ENCODE results near the gene MLLT1. TPM values are rescaled to one million over a fixed set of nuclear protein-coding genes. Genes with fewer than 3 reads are reported as not detected.
A peak's percentile ranks its signal among the peaks of the same experiment; 100 is the strongest.

Gene MLLT1
- total and polyA plus RNA-seq, 4 donors: 2.1 to 15.6 (median 7.3) TPM

DNA sequence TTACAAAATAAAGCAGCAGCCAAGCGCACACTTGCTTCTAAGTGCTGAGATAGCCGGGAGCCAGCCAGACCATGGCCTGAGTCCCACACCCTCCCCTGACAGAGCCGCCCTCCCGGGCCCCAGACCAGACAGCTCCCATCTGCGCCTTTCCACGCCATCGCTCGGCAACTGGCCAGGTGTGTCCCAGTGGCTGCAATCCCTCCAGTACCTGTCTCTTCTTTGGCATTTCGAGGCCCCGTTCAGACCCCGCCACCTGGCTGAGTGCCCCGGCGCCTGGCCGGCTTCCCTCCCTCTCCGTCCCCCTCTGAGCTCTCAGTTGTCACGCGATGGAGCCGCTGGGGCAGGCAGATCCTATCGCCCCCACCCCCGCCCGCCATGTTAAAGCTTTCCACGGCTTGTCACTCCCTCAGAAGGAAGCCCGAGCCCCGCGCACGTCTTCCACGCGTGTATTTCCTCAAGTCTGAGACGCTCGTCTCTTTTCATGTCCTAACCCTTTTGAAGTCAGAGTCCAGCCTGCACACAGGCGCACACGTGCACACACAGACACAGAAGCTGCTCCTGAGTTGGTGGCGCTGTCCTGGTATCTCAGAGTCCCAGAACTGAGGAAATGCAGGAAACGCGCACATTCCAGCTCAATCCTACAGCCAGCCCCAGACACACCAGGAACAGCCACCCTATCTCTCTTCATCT is 7.9 kb downstream of the MLLT1 start:
- peaks cover 59 to 94% (median 84%) of the 10 kb centered on the region in 4 donors for H3K4me1 ChIP-seq (ENCODE audit: control insufficient read depth in 4 of 4, insufficient read depth in 4 of 4, low read length in 3 of 4)
- TF ChIP-seq TAF1 (conservative IDR thresholded peaks at IDR 0.05) (no peak), FOXA1 (IDR thresholded peaks at IDR 0.05) (no peak), JUND (IDR thresholded peaks at IDR 0.05) (no peak), HNF4A (conservative IDR thresholded peaks at IDR 0.05) (peak; percentile 66 to 69), RXRA (IDR thresholded peaks at IDR 0.05) (peak; percentile 42 to 45), RAD21 (IDR thresholded peaks at IDR 0.05) (no peak), YY1 (IDR thresholded peaks at IDR 0.05) (peak; percentile 31), GABPA (IDR thresholded peaks at IDR 0.05 in 1 of 2, conservative IDR thresholded peaks at IDR 0.05 in 1 of 2) (peak in 1 of 2 donors; percentile 29), HNF4G (IDR thresholded peaks at IDR 0.05) (peak; percentile 34), NR2F2 (IDR thresholded peaks at IDR 0.05) (no peak), SP1 (IDR thresholded peaks at IDR 0.05) (peak; percentile 45), FOXA2 (IDR thresholded peaks at IDR 0.05) (no peak), EGR1 (IDR thresholded peaks at IDR 0.05; ENCODE audit: low read depth in 2 of 2) (peak in 1 of 2 donors; percentile 44)
- TF ChIP-seq, protein P1, sequence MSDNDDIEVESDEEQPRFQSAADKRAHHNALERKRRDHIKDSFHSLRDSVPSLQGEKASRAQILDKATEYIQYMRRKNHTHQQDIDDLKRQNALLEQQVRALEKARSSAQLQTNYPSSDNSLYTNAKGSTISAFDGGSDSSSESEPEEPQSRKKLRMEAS (IDR thresholded peaks at IDR 0.05): peak; percentile 71
- TF ChIP-seq, protein P2, sequence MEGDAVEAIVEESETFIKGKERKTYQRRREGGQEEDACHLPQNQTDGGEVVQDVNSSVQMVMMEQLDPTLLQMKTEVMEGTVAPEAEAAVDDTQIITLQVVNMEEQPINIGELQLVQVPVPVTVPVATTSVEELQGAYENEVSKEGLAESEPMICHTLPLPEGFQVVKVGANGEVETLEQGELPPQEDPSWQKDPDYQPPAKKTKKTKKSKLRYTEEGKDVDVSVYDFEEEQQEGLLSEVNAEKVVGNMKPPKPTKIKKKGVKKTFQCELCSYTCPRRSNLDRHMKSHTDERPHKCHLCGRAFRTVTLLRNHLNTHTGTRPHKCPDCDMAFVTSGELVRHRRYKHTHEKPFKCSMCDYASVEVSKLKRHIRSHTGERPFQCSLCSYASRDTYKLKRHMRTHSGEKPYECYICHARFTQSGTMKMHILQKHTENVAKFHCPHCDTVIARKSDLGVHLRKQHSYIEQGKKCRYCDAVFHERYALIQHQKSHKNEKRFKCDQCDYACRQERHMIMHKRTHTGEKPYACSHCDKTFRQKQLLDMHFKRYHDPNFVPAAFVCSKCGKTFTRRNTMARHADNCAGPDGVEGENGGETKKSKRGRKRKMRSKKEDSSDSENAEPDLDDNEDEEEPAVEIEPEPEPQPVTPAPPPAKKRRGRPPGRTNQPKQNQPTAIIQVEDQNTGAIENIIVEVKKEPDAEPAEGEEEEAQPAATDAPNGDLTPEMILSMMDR (IDR thresholded peaks at IDR 0.05; ENCODE audit: low read depth, low read length, missing input control): no peak
- TF ChIP-seq, protein P3, sequence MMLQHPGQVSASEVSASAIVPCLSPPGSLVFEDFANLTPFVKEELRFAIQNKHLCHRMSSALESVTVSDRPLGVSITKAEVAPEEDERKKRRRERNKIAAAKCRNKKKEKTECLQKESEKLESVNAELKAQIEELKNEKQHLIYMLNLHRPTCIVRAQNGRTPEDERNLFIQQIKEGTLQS (IDR thresholded peaks at IDR 0.05): no peak
- TF ChIP-seq, protein P4, sequence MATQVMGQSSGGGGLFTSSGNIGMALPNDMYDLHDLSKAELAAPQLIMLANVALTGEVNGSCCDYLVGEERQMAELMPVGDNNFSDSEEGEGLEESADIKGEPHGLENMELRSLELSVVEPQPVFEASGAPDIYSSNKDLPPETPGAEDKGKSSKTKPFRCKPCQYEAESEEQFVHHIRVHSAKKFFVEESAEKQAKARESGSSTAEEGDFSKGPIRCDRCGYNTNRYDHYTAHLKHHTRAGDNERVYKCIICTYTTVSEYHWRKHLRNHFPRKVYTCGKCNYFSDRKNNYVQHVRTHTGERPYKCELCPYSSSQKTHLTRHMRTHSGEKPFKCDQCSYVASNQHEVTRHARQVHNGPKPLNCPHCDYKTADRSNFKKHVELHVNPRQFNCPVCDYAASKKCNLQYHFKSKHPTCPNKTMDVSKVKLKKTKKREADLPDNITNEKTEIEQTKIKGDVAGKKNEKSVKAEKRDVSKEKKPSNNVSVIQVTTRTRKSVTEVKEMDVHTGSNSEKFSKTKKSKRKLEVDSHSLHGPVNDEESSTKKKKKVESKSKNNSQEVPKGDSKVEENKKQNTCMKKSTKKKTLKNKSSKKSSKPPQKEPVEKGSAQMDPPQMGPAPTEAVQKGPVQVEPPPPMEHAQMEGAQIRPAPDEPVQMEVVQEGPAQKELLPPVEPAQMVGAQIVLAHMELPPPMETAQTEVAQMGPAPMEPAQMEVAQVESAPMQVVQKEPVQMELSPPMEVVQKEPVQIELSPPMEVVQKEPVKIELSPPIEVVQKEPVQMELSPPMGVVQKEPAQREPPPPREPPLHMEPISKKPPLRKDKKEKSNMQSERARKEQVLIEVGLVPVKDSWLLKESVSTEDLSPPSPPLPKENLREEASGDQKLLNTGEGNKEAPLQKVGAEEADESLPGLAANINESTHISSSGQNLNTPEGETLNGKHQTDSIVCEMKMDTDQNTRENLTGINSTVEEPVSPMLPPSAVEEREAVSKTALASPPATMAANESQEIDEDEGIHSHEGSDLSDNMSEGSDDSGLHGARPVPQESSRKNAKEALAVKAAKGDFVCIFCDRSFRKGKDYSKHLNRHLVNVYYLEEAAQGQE (IDR thresholded peaks at IDR 0.05): peak; percentile 37
- TF ChIP-seq, protein P5, sequence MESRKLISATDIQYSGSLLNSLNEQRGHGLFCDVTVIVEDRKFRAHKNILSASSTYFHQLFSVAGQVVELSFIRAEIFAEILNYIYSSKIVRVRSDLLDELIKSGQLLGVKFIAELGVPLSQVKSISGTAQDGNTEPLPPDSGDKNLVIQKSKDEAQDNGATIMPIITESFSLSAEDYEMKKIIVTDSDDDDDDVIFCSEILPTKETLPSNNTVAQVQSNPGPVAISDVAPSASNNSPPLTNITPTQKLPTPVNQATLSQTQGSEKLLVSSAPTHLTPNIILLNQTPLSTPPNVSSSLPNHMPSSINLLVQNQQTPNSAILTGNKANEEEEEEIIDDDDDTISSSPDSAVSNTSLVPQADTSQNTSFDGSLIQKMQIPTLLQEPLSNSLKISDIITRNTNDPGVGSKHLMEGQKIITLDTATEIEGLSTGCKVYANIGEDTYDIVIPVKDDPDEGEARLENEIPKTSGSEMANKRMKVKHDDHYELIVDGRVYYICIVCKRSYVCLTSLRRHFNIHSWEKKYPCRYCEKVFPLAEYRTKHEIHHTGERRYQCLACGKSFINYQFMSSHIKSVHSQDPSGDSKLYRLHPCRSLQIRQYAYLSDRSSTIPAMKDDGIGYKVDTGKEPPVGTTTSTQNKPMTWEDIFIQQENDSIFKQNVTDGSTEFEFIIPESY (IDR thresholded peaks at IDR 0.05): no peak
- H3K36me3 ChIP-seq (ENCODE audit: control insufficient read depth in 4 of 4, insufficient read depth in 3 of 4, low read depth in 1 of 4, low read length in 3 of 4): peaks cover 0 to 6% (median 2%) of the 10 kb centered on the region in 4 donors
- 23% methylated on average over 35 of the region's 35 CpGs for WGBS
- peak; percentile 51 for DNase-seq (ENCODE audit: low spot score)
- H3K4me3 ChIP-seq (ENCODE audit: low read depth in 1 of 3, low read length in 3 of 3): peak overlapping the region in 2 of 3 donors; percentile 18 to 47
- H3K27me3 ChIP-seq (ENCODE audit: control insufficient read depth in 4 of 4, insufficient read depth in 4 of 4, low read length in 3 of 4): no peaks in the 10 kb centered on the region
- H3K9ac ChIP-seq (ENCODE audit: low read depth in 1 of 2, low read length in 2 of 2): peak overlapping the region; percentile 5 to 48
- H3K9me3 ChIP-seq (ENCODE audit: control insufficient read depth in 4 of 4, low read length in 3 of 4): no peaks in the 10 kb centered on the region
- H3K27ac ChIP-seq (ENCODE audit: low read depth in 1 of 2, low read length in 2 of 2): peak overlapping the region; percentile 94 to 96
